Measurements from ENCODE around the gene ZNF862. TPM values are rescaled to one million over a fixed set of nuclear protein-coding genes. Genes with fewer than 3 reads are reported as not detected.

Gene ZNF862
- total RNA-seq, 1 donor from 2014 or later: 23.9 TPM

- no peaks in the 10 kb centered on the region for H3K4me1 Mint-ChIP-seq (ENCODE audit: unreplicated experiment)
- H3K36me3 Mint-ChIP-seq: no peaks in the 10 kb centered on the region
- DNase-seq (ENCODE audit: extremely low spot score, unreplicated experiment): no peak
- H3K9me3 Mint-ChIP-seq: no peaks in the 10 kb centered on the region
- no peak for TF ChIP-seq CTCF (conservative IDR thresholded peaks at IDR 0.05)
- H3K4me3 Mint-ChIP-seq: no peak overlapping the region
- H3K27me3 Mint-ChIP-seq: peaks cover 21% of the 10 kb centered on the region
- no peak overlapping the region for H3K27ac Mint-ChIP-seq
Observed at GRCh38 chr7:149831741-149832219, 6.4 kb upstream of the ZNF862 start.

GRCh38 chr7:149832332-149833041 is 5.7 kb upstream of the ZNF862 start:
- no peak overlapping the region for H3K4me3 Mint-ChIP-seq
- peaks cover under 1% of the 10 kb centered on the region for H3K4me1 Mint-ChIP-seq (ENCODE audit: unreplicated experiment)
- no peak for DNase-seq (ENCODE audit: extremely low spot score, unreplicated experiment)
- peaks cover 21% of the 10 kb centered on the region for H3K27me3 Mint-ChIP-seq
- H3K27ac Mint-ChIP-seq: no peak overlapping the region
- no peaks in the 10 kb centered on the region for H3K36me3 Mint-ChIP-seq
- no peaks in the 10 kb centered on the region for H3K9me3 Mint-ChIP-seq
- TF ChIP-seq CTCF (conservative IDR thresholded peaks at IDR 0.05): no peak

GRCh38 chr7:149833495-149834130 is 4.6 kb upstream of the ZNF862 start:
- no peak for TF ChIP-seq CTCF (conservative IDR thresholded peaks at IDR 0.05)
- no peak overlapping the region for H3K27ac Mint-ChIP-seq
- no peak overlapping the region for H3K4me3 Mint-ChIP-seq
- DNase-seq (ENCODE audit: extremely low spot score, unreplicated experiment): no peak
- H3K4me1 Mint-ChIP-seq (ENCODE audit: unreplicated experiment): peaks cover 7% of the 10 kb centered on the region
- H3K36me3 Mint-ChIP-seq: no peaks in the 10 kb centered on the region
- H3K27me3 Mint-ChIP-seq: peaks cover 23% of the 10 kb centered on the region
- no peaks in the 10 kb centered on the region for H3K9me3 Mint-ChIP-seq

- no peak for DNase-seq (ENCODE audit: extremely low spot score, unreplicated experiment)
- no peak overlapping the region for H3K4me3 Mint-ChIP-seq
- peaks cover 23% of the 10 kb centered on the region for H3K27me3 Mint-ChIP-seq
- H3K27ac Mint-ChIP-seq: peak overlapping the region; percentile 73
- H3K9me3 Mint-ChIP-seq: no peaks in the 10 kb centered on the region
- peaks cover 15% of the 10 kb centered on the region for H3K4me1 Mint-ChIP-seq (ENCODE audit: unreplicated experiment)
- no peak for TF ChIP-seq CTCF (conservative IDR thresholded peaks at IDR 0.05)
- H3K36me3 Mint-ChIP-seq: no peaks in the 10 kb centered on the region
Observed at GRCh38 chr7:149834601-149835000, 3.6 kb upstream of the ZNF862 start.

GRCh38 chr7:149836434-149836833 is 1.7 kb upstream of the ZNF862 start:
- Mint-ChIP-seq H3K27ac (no peak overlapping the region), H3K9me3 (no peaks in the 10 kb centered on the region), H3K4me3 (no peak overlapping the region), H3K27me3 (peaks cover 22% of the 10 kb centered on the region), H3K4me1 (ENCODE audit: unreplicated experiment) (peaks cover 17% of the 10 kb centered on the region), H3K36me3 (no peaks in the 10 kb centered on the region)
- DNase-seq (ENCODE audit: extremely low spot score, unreplicated experiment): no peak
- no peak for TF ChIP-seq CTCF (conservative IDR thresholded peaks at IDR 0.05)
